Measurements from ENCODE around the gene MGLL. TPM values are rescaled to one million over a fixed set of nuclear protein-coding genes. Genes with fewer than 3 reads are reported as not detected.

Gene MGLL
- total and polyA plus RNA-seq, 9 of the 15 experiments (the other 6 are each of a cell fraction or from before 2014, with no cell fraction given): 0.12 to 0.32 (median 0.18) TPM; not detected in 6

DNA sequence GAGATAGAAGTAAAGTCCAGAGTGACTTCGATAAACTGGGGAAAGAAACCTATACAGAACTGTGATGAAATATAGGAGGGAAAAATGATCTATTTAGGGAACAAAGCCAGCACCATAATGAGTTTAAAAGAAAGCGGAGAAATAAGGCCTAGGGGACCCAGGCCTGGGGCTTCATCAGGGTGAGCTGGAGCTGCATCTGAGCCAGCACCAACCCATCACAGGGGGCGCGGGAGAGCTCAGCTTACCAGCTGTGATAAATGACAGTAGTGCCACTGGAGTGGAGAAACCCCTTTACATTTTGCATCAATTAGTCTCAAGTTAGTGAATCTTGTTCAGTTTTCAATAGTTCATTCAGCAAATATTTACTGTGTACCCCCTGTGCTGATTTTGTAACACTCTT, 172.1 kb downstream of the MGLL start (continued):
- TF ChIP-seq, protein P1, sequence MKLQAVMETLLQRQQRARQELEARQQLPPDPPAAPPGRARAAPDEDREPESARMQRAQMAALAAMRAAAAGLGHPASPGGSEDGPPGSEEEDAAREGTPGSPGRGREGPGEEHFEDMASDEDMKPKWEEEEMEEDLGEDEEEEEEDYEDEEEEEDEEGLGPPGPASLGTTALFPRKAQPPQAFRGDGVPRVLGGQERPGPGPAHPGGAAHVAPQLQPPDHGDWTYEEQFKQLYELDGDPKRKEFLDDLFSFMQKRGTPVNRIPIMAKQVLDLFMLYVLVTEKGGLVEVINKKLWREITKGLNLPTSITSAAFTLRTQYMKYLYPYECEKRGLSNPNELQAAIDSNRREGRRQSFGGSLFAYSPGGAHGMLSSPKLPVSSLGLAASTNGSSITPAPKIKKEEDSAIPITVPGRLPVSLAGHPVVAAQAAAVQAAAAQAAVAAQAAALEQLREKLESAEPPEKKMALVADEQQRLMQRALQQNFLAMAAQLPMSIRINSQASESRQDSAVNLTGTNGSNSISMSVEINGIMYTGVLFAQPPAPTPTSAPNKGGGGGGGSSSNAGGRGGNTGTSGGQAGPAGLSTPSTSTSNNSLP (IDR thresholded peaks at IDR 0.05; ENCODE audit: borderline replicate concordance, low read depth, low read length): no peak

DNA sequence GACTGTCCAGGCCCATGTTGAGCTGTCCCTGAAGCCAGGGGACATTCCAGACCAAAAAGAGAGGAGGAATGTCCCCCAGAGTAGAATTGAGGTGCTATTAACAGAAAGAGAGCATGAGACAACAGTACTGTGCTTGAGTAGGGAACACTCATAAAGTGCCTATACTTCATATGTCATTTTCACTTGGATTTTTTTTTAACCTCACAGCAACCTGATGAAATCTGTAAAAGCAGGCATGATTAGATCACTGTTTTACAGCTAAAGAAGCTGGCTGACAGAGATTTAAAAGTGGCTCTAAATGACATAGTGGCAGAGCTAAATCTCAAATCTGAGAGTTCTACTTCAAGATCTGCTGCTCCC, 174.5 kb downstream of the MGLL start:
- H3K36me3 ChIP-seq (ENCODE audit: control insufficient read depth, insufficient read depth, low read length): peaks cover 15% of the 10 kb centered on the region; the same call in 2 of the 3 replicates
- no peak for ATAC-seq
- DNase-seq (ENCODE audit: extremely low read depth in 1 of 4, low spot score in 3 of 4): no peak
- no peaks in the 10 kb centered on the region for H4K20me1 ChIP-seq (replicated peaks; ENCODE audit: control insufficient read depth, insufficient read depth, low read length)
- no peak for FAIRE-seq
- H3K27ac ChIP-seq (ENCODE audit: extremely low read depth, low read depth, low read length): no peak overlapping the region
- H3K9me1 ChIP-seq (ENCODE audit: control insufficient read depth, insufficient read depth, low read length): no peaks in the 10 kb centered on the region
- no peaks in the 10 kb centered on the region for H3K79me2 ChIP-seq (ENCODE audit: control insufficient read depth, insufficient read depth, low read length)
- H2AFZ ChIP-seq (ENCODE audit: low read depth, low read length): no peak overlapping the region
- H3K27me3 ChIP-seq (ENCODE audit: control insufficient read depth in 2 of 2, insufficient read depth in 2 of 2, low read length in 2 of 2): no peaks in the 10 kb centered on the region
- no TSS peak for BruUV-seq (replicated peaks)
- TF ChIP-seq, protein P2, sequence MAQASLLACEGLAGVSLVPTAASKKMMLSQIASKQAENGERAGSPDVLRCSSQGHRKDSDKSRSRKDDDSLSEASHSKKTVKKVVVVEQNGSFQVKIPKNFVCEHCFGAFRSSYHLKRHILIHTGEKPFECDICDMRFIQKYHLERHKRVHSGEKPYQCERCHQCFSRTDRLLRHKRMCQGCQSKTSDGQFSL (CRISPR knock-in tag; IDR thresholded peaks at IDR 0.05): no peak
- TF ChIP-seq, protein P2 (tag; IDR thresholded peaks at IDR 0.05): no peak
- TF ChIP-seq NRF1 (conservative IDR thresholded peaks at IDR 0.05 in 1 of 2, IDR thresholded peaks at IDR 0.05 in 1 of 2) (no peak), ZNF354B (CRISPR knock-in tag; IDR thresholded peaks at IDR 0.05) (no peak), SOX6 (IDR thresholded peaks at IDR 0.05) (no peak), ZEB2 (IDR thresholded peaks at IDR 0.05) (no peak)
- TF ChIP-seq, protein P3, sequence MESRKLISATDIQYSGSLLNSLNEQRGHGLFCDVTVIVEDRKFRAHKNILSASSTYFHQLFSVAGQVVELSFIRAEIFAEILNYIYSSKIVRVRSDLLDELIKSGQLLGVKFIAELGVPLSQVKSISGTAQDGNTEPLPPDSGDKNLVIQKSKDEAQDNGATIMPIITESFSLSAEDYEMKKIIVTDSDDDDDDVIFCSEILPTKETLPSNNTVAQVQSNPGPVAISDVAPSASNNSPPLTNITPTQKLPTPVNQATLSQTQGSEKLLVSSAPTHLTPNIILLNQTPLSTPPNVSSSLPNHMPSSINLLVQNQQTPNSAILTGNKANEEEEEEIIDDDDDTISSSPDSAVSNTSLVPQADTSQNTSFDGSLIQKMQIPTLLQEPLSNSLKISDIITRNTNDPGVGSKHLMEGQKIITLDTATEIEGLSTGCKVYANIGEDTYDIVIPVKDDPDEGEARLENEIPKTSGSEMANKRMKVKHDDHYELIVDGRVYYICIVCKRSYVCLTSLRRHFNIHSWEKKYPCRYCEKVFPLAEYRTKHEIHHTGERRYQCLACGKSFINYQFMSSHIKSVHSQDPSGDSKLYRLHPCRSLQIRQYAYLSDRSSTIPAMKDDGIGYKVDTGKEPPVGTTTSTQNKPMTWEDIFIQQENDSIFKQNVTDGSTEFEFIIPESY (CRISPR knock-in tag; IDR thresholded peaks at IDR 0.05): no peak
- no peak overlapping the region for H3K4me2 ChIP-seq (ENCODE audit: insufficient read depth, low read length)
- in situ Hi-C loops (cut with MboI) (no loop called here), intact Hi-C loops (cut with micrococcal nuclease) (no loop called here)
- ChIA-PET POLR2A (interaction anchor here (0.7 to 1.3 kb wide), 2 partner anchors 50 to 105 kb away, joined by 3 read pairs; partner anchors contain the start of gene MCM2), CTCF (ENCODE audit: low intra/inter-chr PET ratio) (no interaction called here)
- H3K4me1 ChIP-seq (replicated peaks in 1 of 2; ENCODE audit: control insufficient read depth in 2 of 2, insufficient read depth in 2 of 2, low read length in 2 of 2): no peaks in the 10 kb centered on the region
- H3K9me3 ChIP-seq (replicated peaks; ENCODE audit: control insufficient read depth, insufficient read depth, low read depth, low read length): no peaks in the 10 kb centered on the region
- H3K9ac ChIP-seq (ENCODE audit: insufficient read depth in 1 of 2, low read depth in 2 of 2, low read length in 2 of 2): no peak overlapping the region
- no peak overlapping the region for H3K4me3 ChIP-seq
